ENCODE data around the gene CSNK1A1.

CSNK1A1 gene

DNA sequence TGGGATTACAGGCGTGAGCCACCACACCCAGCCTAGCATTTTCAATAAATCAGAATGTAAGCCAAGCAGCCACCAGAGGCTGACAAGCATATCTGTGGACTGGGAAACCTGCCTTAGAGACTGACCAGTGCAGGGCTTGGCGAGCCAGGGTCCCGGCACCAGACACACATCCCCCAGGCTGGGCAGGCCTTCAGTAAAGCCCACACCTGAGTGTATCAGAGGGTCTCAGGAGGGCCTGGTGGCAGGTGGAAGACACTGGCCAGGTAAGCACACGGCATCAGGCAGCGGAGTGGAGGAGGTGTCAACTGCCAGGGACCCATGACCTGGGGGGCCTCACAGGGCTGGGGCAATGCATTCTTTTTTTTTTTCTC lies 93.9 kb downstream of the CSNK1A1 start:
- peaks cover 42% of the 10 kb centered on the region for H3K79me1 ChIP-seq (ENCODE audit: low read length)
- H2BK120ac ChIP-seq (ENCODE audit: insufficient read depth, low read length, poor library complexity) = peak overlapping the region; percentile 92
- H2BK5ac ChIP-seq (ENCODE audit: low read depth, low read length, poor library complexity) = peak overlapping the region; percentile 19
- H3K27me3 ChIP-seq (ENCODE audit: insufficient read depth, low read length) = no peaks in the 10 kb centered on the region
- H2AK5ac ChIP-seq (ENCODE audit: low read length) = peak overlapping the region; percentile 94
- no peak overlapping the region for H4K12ac ChIP-seq (ENCODE audit: low read depth, low read length)
- H2AFZ ChIP-seq (ENCODE audit: insufficient read depth, low read length, poor library complexity) = no peak overlapping the region
- H3K4me2 ChIP-seq (ENCODE audit: low read length) = no peak overlapping the region
- no peak for DNase-seq
- no peak overlapping the region for H3K23ac ChIP-seq (ENCODE audit: low read length)
- no peaks in the 10 kb centered on the region for H3K36me3 ChIP-seq (ENCODE audit: control insufficient read depth in 1 of 2, insufficient read depth in 2 of 2, low read length in 2 of 2)
- H3K27ac ChIP-seq (ENCODE audit: low read depth, low read length) = peak overlapping the region; percentile 89
- peak overlapping the region; percentile 88 for H4K91ac ChIP-seq (ENCODE audit: low read depth, low read length)
- no peak overlapping the region for H3K9ac ChIP-seq (ENCODE audit: low read length)
- H3K4me3 ChIP-seq (ENCODE audit: low read depth, low read length) = no peak overlapping the region
- H2BK12ac ChIP-seq (ENCODE audit: low read length) = peak overlapping the region; percentile 89
- H3K18ac ChIP-seq (ENCODE audit: low read length) = peak overlapping the region; percentile 73
- H3K4ac ChIP-seq (ENCODE audit: low read depth, low read length) = no peak overlapping the region
- no peaks in the 10 kb centered on the region for H3K9me3 ChIP-seq (ENCODE audit: insufficient read depth, low read depth, low read length)
- peak overlapping the region; percentile 87 for H3K14ac ChIP-seq (ENCODE audit: low read length)
- H4K8ac ChIP-seq (ENCODE audit: low read depth, low read length) = peak overlapping the region; percentile 79
- H3K4me1 ChIP-seq (ENCODE audit: control insufficient read depth in 1 of 2, insufficient read depth in 2 of 2, low read length in 2 of 2) = peaks cover 27 to 34% of the 10 kb centered on the region in 2 experiments
- H3K79me2 ChIP-seq (ENCODE audit: control insufficient read depth, insufficient read depth, low read length, poor library complexity) = peaks cover 6% of the 10 kb centered on the region
- WGBS (ENCODE audit: extremely low coverage, insufficient coverage, insufficient read length) = no CpG with 5 or more reads among the region's 5 CpGs

DNA sequence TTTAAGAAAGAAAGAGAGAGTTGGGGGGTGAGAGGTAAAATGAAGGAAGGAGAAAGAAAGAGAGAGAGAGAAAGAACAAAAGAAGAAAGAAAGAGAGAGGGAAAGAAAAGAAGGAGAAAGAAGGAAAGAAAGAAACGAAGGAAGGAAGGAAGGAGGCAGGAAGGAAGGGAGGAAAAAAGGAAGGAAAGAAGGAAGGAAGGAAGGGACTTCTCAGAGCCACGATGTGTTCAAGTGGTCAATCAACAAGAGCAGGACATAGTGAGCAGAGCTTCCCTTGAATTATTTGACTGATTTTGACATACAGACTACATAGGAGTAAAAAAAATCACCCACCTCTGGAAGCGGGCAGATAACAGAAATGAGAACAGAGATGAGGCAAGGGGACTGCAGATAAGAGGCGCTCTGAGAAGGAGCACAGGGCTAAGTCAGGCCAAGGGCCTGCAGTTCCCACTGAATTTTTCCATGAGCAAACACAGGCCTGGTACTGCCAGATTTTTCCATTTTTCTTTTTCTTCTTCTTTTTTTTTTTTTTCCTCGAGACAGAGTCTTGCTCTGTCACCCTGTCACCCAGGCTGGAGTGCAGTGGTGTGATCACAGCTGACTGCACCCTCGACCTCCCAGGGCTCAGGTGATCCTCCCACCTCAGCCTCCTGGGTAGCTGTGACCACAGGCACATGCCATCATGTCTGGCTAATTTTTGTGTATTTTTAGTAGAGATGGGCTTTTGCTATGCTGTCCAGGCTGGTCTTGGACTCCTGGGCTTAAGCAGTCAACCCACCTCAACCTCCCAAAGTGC lies 94.4 kb downstream of the CSNK1A1 start:
- Histone ChIP-seq H3K4ac (ENCODE audit: low read depth, low read length) (peak overlapping the region; percentile 87), H3K27me3 (ENCODE audit: insufficient read depth, low read length) (no peaks in the 10 kb centered on the region), H2AK5ac (ENCODE audit: low read length) (peak overlapping the region; percentile 66), H3K23ac (ENCODE audit: low read length) (no peak overlapping the region), H3K9ac (ENCODE audit: low read length) (no peak overlapping the region), H4K91ac (ENCODE audit: low read depth, low read length) (peak overlapping the region; percentile 96), H2AFZ (ENCODE audit: insufficient read depth, low read length, poor library complexity) (no peak overlapping the region), H3K14ac (ENCODE audit: low read length) (peak overlapping the region; percentile 96), H3K79me2 (ENCODE audit: control insufficient read depth, insufficient read depth, low read length, poor library complexity) (peaks cover 6% of the 10 kb centered on the region), H2BK120ac (ENCODE audit: insufficient read depth, low read length, poor library complexity) (peak overlapping the region; percentile 93), H3K36me3 (ENCODE audit: control insufficient read depth in 1 of 2, insufficient read depth in 2 of 2, low read length in 2 of 2) (no peaks in the 10 kb centered on the region), H3K27ac (ENCODE audit: low read depth, low read length) (peak overlapping the region; percentile 89), H3K4me1 (ENCODE audit: control insufficient read depth in 1 of 2, insufficient read depth in 2 of 2, low read length in 2 of 2) (peaks cover 29 to 39% of the 10 kb centered on the region in 2 experiments), H2BK5ac (ENCODE audit: low read depth, low read length, poor library complexity) (peak overlapping the region; percentile 91), H2BK12ac (ENCODE audit: low read length) (peak overlapping the region; percentile 90), H3K4me2 (ENCODE audit: low read length) (no peak overlapping the region), H3K18ac (ENCODE audit: low read length) (peak overlapping the region; percentile 13), H3K79me1 (ENCODE audit: low read length) (peaks cover 47% of the 10 kb centered on the region), H4K8ac (ENCODE audit: low read depth, low read length) (peak overlapping the region; percentile 79), H4K12ac (ENCODE audit: low read depth, low read length) (no peak overlapping the region), H3K4me3 (ENCODE audit: low read depth, low read length) (no peak overlapping the region), H3K9me3 (ENCODE audit: insufficient read depth, low read depth, low read length) (no peaks in the 10 kb centered on the region)
- peak in 1 of 2 donors; percentile 31 for DNase-seq
- no CpG with 5 or more reads among the region's 6 CpGs for WGBS (ENCODE audit: extremely low coverage, insufficient coverage, insufficient read length)

DNA sequence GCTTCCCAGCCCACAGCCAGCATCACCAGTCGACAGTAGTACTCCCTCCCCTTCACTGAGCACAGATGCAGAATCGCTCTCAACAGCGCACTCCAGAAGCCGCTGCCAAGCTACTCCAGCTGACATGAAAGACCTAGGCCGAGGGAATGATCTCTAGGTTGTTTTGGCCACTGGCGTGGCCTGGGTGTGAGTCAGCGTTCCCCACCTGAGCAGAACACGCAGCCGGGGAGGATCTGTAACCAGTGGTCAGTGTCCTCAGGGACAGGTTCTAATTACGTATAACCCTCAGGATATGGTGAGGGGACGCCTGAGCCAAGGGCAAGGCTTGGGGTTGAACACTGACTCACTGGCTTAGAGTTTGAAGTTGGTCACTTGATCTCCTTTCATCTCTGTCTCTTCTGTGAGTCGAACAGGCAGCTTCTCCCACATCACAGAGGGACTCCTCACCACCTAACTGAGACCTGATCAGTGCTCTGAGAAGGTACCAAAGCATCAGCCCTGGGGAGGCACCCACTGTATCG lies 95.3 kb downstream of the CSNK1A1 start:
- peak overlapping the region; percentile 89 for H3K27ac ChIP-seq (ENCODE audit: low read depth, low read length)
- no peaks in the 10 kb centered on the region for H3K9me3 ChIP-seq (ENCODE audit: insufficient read depth, low read depth, low read length)
- H3K4me2 ChIP-seq (ENCODE audit: low read length) = peak overlapping the region; percentile 8
- H3K4me1 ChIP-seq (ENCODE audit: control insufficient read depth in 1 of 2, insufficient read depth in 2 of 2, low read length in 2 of 2) = peaks cover 36 to 47% of the 10 kb centered on the region in 2 experiments
- no peak overlapping the region for H4K12ac ChIP-seq (ENCODE audit: low read depth, low read length)
- peak overlapping the region; percentile 81 for H3K18ac ChIP-seq (ENCODE audit: low read length)
- H3K79me1 ChIP-seq (ENCODE audit: low read length) = peaks cover 55% of the 10 kb centered on the region
- peak; percentile 91 to 97 for DNase-seq
- peak overlapping the region; percentile 97 for H2AK5ac ChIP-seq (ENCODE audit: low read length)
- peaks cover 8% of the 10 kb centered on the region for H3K79me2 ChIP-seq (ENCODE audit: control insufficient read depth, insufficient read depth, low read length, poor library complexity)
- peak overlapping the region; percentile 91 for H2BK5ac ChIP-seq (ENCODE audit: low read depth, low read length, poor library complexity)
- no peak overlapping the region for H3K23ac ChIP-seq (ENCODE audit: low read length)
- no peaks in the 10 kb centered on the region for H3K36me3 ChIP-seq (ENCODE audit: control insufficient read depth in 1 of 2, insufficient read depth in 2 of 2, low read length in 2 of 2)
- no peak overlapping the region for H3K9ac ChIP-seq (ENCODE audit: low read length)
- H2BK120ac ChIP-seq (ENCODE audit: insufficient read depth, low read length, poor library complexity) = peak overlapping the region; percentile 93
- no peak overlapping the region for H3K4me3 ChIP-seq (ENCODE audit: low read depth, low read length)
- H2AFZ ChIP-seq (ENCODE audit: insufficient read depth, low read length, poor library complexity) = peak overlapping the region; percentile 58
- H4K8ac ChIP-seq (ENCODE audit: low read depth, low read length) = peak overlapping the region; percentile 70
- H3K27me3 ChIP-seq (ENCODE audit: insufficient read depth, low read length) = no peaks in the 10 kb centered on the region
- peak overlapping the region; percentile 87 for H3K4ac ChIP-seq (ENCODE audit: low read depth, low read length)
- peak overlapping the region; percentile 90 for H2BK12ac ChIP-seq (ENCODE audit: low read length)
- peak overlapping the region; percentile 96 for H3K14ac ChIP-seq (ENCODE audit: low read length)
- H4K91ac ChIP-seq (ENCODE audit: low read depth, low read length) = peak overlapping the region; percentile 96
- no CpG with 5 or more reads among the region's 13 CpGs for whole genome bisulfite sequencing (ENCODE audit: extremely low coverage, insufficient coverage, insufficient read length)

DNA sequence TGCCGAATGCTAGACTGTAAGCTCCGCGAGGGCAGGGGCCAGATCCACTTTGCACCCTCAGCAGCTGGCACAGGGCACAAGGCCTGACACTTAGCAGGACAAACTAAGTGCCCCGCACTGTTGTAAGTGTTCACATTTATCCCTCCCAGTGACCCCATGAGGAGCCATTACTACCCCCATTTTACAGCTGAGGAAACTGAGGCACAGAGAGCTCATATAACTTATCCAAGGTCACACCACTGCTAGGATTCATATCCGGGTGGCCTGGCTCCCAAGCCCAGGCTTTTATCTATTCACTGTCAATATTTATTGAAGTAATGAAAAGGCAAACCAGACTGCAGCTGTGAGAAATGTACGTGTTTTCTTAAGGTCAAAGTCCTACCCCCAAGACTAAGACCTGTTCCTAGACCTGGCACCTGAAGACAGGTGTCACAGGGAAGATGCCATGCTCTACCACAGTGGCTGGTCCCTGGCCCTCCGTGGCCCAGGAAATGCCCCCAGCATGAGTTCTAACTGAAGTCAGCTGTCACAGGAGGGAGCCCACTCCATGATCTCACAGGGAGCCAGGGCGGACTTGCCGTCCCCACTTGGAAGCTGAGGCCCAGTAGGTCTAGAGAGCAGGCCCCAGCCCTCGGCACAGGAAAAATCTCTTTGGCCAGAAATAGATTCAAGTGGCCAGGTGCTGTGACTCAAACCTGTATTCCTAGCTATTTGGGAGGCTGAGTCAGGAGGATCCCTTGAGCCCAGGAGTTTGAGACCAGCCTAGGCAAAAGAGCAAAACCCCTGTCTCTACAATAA lies 97.4 kb downstream of the CSNK1A1 start:
- Histone ChIP-seq H2BK120ac (ENCODE audit: insufficient read depth, low read length, poor library complexity) (peak overlapping the region; percentile 94), H3K4me3 (ENCODE audit: low read depth, low read length) (no peak overlapping the region), H3K79me2 (ENCODE audit: control insufficient read depth, insufficient read depth, low read length, poor library complexity) (peaks cover 10% of the 10 kb centered on the region), H3K23ac (ENCODE audit: low read length) (no peak overlapping the region), H3K4me1 (ENCODE audit: control insufficient read depth in 1 of 2, insufficient read depth in 2 of 2, low read length in 2 of 2) (peaks cover 52 to 63% of the 10 kb centered on the region in 2 experiments), H2BK12ac (ENCODE audit: low read length) (peak overlapping the region; percentile 96), H3K79me1 (ENCODE audit: low read length) (peaks cover 71% of the 10 kb centered on the region), H3K27me3 (ENCODE audit: insufficient read depth, low read length) (no peaks in the 10 kb centered on the region), H3K4ac (ENCODE audit: low read depth, low read length) (peak overlapping the region; percentile 81), H2BK5ac (ENCODE audit: low read depth, low read length, poor library complexity) (peak overlapping the region; percentile 91), H2AFZ (ENCODE audit: insufficient read depth, low read length, poor library complexity) (peak overlapping the region; percentile 64), H3K9ac (ENCODE audit: low read length) (no peak overlapping the region), H3K18ac (ENCODE audit: low read length) (peak overlapping the region; percentile 87), H3K27ac (ENCODE audit: low read depth, low read length) (peak overlapping the region; percentile 97), H4K91ac (ENCODE audit: low read depth, low read length) (peak overlapping the region; percentile 99), H3K36me3 (ENCODE audit: control insufficient read depth in 1 of 2, insufficient read depth in 2 of 2, low read length in 2 of 2) (no peaks in the 10 kb centered on the region), H4K12ac (ENCODE audit: low read depth, low read length) (peak overlapping the region; percentile 56), H2AK5ac (ENCODE audit: low read length) (peak overlapping the region; percentile 100), H3K14ac (ENCODE audit: low read length) (peak overlapping the region; percentile 97), H3K4me2 (ENCODE audit: low read length) (no peak overlapping the region), H4K8ac (ENCODE audit: low read depth, low read length) (peak overlapping the region; percentile 85), H3K9me3 (ENCODE audit: insufficient read depth, low read depth, low read length) (no peaks in the 10 kb centered on the region)
- peak; percentile 69 to 75 for DNase-seq
- WGBS (ENCODE audit: extremely low coverage, insufficient coverage, insufficient read length) = no CpG with 5 or more reads among the region's 10 CpGs
